Ascending aorta (tissue), 2 donors: ENCODE measurements around the gene SH3YL1. TPM values are rescaled to one million over a fixed set of nuclear protein-coding genes. Genes with fewer than 3 reads are reported as not detected.

Experiments
- DNase-seq, 2 donors: peaks; one replicate each; pipeline ENCODE4 v3.0.0-alpha.2; 2019; ENCODE audit warnings: low spot score in 2 of 2
- H3K27ac ChIP-seq, 2 donors: fragments of 200-600 bp; sonication (generic); one replicate each; pipeline ENCODE4 v1.5.1; 2016 to 2017; ENCODE audit warnings: mild to moderate bottlenecking in 1 of 2
- H3K27me3 ChIP-seq: fragments of 200-600 bp; sonication (generic); one replicate; pipeline ENCODE4 v1.5.1; 2017
- H3K36me3 ChIP-seq, 2 donors: fragments of 200-600 bp; sonication (generic); one replicate each; pipeline ENCODE4 v1.5.1; 2016
- H3K4me1 ChIP-seq, 2 donors: fragments of 200-600 bp; sonication (generic); one replicate each; pipeline ENCODE4 v1.5.1; 2016 to 2017; ENCODE audit warnings: mild to moderate bottlenecking in 1 of 2
- H3K4me3 ChIP-seq, 2 donors: fragments of 200-600 bp; sonication (generic); one replicate each; pipeline ENCODE4 v1.5.1; 2016 to 2017; ENCODE audit warnings: mild to moderate bottlenecking in 1 of 2
- H3K9me3 ChIP-seq, 2 donors: fragments of 200-600 bp; sonication (generic); one replicate each; pipeline ENCODE4 v1.5.1; 2016
- intact Hi-C: fragments of 100-400 bp; cut with DNase I; formaldehyde crosslinking; loops from one replicate; pipeline ENCODE4 v1.15.1; 2023
- total RNA-seq: library from RNA; depleted of rRNA; stranded (reverse); fragments of >200 nt; gene quantifications from one replicate; pipeline ENCODE4 v1.1.0, GENCODE V29; 2016
- TF ChIP-seq, protein P1 (sequence below), 3 experiments: fragments of 200-600 bp in 2 of 3; fragments of 450-650 bp in 1 of 3; sonication (generic) in 2 of 3; IDR thresholded peaks; one replicate each; pipeline ENCODE4 v1.5.1; 2016 to 2019; ENCODE audit warnings: antibody characterized with exemption in 3 of 3, mild to moderate bottlenecking in 1 of 3, moderate library complexity in 1 of 3

SH3YL1 gene
- total RNA-seq, 1 donor from 2014 or later = 3.0 TPM

DNA sequence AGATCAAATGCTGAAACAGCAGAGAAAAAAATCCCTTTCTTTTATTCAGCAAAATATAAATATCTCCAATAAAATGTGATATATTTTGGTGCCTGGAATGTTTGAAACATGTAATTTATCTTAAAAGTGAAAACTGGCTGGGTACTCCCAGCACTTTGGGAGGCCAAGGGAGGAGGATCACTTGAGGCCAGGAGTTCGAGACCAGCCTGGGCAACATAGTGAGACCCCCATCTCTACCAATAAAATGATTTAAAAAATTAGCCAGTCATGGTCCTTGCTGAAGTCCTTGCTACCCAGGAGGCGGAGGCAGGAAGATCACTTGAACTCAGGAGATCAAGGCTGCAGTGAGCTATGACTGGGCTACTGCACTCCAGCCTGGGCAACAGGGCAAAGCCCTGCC lies 8.6 kb downstream of the SH3YL1 start:
- TF ChIP-seq, protein P1, sequence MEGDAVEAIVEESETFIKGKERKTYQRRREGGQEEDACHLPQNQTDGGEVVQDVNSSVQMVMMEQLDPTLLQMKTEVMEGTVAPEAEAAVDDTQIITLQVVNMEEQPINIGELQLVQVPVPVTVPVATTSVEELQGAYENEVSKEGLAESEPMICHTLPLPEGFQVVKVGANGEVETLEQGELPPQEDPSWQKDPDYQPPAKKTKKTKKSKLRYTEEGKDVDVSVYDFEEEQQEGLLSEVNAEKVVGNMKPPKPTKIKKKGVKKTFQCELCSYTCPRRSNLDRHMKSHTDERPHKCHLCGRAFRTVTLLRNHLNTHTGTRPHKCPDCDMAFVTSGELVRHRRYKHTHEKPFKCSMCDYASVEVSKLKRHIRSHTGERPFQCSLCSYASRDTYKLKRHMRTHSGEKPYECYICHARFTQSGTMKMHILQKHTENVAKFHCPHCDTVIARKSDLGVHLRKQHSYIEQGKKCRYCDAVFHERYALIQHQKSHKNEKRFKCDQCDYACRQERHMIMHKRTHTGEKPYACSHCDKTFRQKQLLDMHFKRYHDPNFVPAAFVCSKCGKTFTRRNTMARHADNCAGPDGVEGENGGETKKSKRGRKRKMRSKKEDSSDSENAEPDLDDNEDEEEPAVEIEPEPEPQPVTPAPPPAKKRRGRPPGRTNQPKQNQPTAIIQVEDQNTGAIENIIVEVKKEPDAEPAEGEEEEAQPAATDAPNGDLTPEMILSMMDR (IDR thresholded peaks at IDR 0.05) = no peak
- no peak for DNase-seq
- Histone ChIP-seq H3K27me3 (no peaks in the 10 kb centered on the region), H3K27ac (no peak overlapping the region), H3K36me3 (peaks cover 0 to 3% of the 10 kb centered on the region in 2 donors), H3K4me3 (no peak overlapping the region), H3K4me1 (no peaks in the 10 kb centered on the region), H3K9me3 (peaks cover 6 to 29% of the 10 kb centered on the region in 2 donors)
- intact Hi-C loops = no loop called here

DNA sequence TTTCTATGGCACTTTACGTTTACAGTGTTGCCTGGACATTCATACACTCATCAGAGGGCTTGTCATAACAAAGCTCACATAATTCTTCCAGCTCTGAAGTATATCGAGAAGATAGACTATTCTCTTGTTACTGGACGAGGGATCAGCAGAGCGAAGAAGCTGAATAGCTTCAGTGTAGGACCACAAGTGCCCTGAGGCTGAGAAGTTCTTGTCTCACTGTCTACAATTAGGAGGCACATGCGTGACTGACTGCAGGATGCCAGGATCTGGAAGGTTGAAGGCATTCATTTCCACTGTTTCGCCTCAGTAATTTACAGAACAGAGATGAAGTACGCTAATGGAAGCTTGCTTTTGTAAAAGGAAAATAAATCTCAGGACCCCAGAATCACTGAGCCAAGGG lies 9.6 kb downstream of the SH3YL1 start:
- Histone ChIP-seq H3K4me1 (no peaks in the 10 kb centered on the region), H3K27me3 (no peaks in the 10 kb centered on the region), H3K4me3 (no peak overlapping the region), H3K36me3 (peaks cover 0 to 9% of the 10 kb centered on the region in 2 donors), H3K27ac (no peak overlapping the region), H3K9me3 (peaks cover 6 to 26% of the 10 kb centered on the region in 2 donors)
- intact Hi-C loops = no loop called here
- TF ChIP-seq, protein P1 (IDR thresholded peaks at IDR 0.05) = no peak
- no peak for DNase-seq

DNA sequence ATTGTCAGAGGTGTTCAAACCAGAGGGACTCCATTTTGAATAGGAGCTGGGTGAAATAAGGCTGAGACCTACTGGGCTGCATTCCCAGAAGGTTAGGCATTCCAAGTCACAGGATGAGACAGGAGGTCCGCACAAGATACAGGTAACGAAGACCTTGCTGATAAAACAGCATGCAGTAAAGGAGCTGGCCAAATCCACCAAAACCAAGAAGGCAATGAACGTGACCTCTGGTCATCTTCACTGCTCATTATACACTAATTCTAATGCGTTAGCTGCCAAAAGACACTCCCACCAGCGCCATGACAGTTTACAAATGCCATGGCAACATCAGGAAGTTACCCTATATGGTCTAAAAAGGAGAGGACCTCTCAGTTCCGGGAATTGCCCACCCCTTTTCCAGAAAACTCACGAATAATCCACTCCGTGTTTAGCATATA lies 10.6 kb downstream of the SH3YL1 start:
- intact Hi-C loops = no loop called here
- Histone ChIP-seq H3K9me3 (peaks cover 6 to 17% of the 10 kb centered on the region in 2 donors), H3K27me3 (no peaks in the 10 kb centered on the region), H3K4me3 (no peak overlapping the region), H3K27ac (no peak overlapping the region), H3K4me1 (no peaks in the 10 kb centered on the region), H3K36me3 (peaks cover 0 to 6% of the 10 kb centered on the region in 2 donors)
- DNase-seq = no peak
- TF ChIP-seq, protein P1 (IDR thresholded peaks at IDR 0.05) = no peak

DNA sequence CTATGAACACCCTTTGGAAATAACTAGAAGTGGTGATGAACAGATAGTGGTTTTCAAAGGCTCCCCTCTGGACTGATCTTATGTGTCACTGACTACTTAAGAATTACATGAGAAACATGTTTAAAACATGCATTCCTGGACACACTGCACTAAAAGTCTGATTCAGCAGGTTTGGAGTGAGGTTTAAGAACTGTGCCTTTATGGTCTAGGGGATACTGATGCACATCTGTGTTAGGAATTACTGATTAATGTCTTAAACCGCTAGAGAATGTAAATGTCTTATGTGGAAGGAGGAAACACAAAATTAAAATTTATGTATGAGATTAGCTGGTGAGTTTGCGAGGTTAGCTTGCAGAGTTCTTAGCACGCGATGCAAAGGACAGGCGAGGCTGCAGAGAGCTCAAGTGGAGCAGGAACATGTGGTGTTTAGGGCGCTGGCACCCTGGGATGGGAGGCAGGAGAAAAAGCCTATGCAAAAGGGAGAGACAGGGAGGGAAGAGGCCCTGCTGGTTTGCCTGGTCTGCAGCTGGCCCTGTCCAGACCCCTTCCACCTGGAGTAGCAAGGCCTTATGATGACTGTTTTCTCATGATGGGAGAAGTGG lies 11.7 kb downstream of the SH3YL1 start:
- DNase-seq = no peak
- Histone ChIP-seq H3K36me3 (peaks cover 0 to 10% of the 10 kb centered on the region in 2 donors), H3K9me3 (peaks cover 0 to 6% of the 10 kb centered on the region in 2 donors), H3K4me1 (no peaks in the 10 kb centered on the region), H3K27me3 (no peaks in the 10 kb centered on the region), H3K4me3 (no peak overlapping the region), H3K27ac (no peak overlapping the region)
- TF ChIP-seq, protein P1 (IDR thresholded peaks at IDR 0.05) = no peak
- intact Hi-C loops = no loop called here

DNA sequence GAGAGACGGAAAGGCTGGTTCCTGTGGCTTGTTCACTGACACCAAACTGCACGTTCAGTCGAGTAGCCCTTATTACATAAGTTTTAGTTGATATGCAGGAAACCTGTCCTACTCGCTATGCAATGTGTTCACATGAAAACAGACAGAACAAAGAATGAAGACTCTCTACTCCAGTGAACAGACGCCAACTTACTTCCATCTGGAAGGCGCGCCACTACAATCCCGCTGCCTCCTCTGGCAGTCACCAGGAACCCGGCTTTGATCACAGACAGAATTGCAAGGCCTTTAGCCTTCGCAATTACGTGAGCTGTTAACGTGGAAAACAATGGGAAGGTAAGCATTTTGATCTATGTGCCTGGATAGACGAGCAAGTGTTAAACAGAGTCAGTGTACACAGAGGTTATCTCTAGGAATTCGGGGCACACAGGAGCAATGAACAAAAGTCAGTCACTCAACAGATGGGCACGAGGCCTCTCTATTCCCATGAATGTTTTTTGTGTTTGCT lies 14.2 kb downstream of the SH3YL1 start:
- Histone ChIP-seq H3K27ac (no peak overlapping the region), H3K27me3 (no peaks in the 10 kb centered on the region), H3K4me1 (no peaks in the 10 kb centered on the region), H3K36me3 (peaks cover 0 to 21% of the 10 kb centered on the region in 2 donors), H3K9me3 (no peaks in the 10 kb centered on the region), H3K4me3 (no peak overlapping the region)
- no peak for DNase-seq
- TF ChIP-seq, protein P1 (IDR thresholded peaks at IDR 0.05) = no peak
- intact Hi-C loops = loop anchor here (10.0 kb wide), 1 partner anchor 385 kb away; no protein-coding TSS in a partner anchor
